ENCODE measurements around the gene ITGB5. TPM values are rescaled to one million over a fixed set of nuclear protein-coding genes. Genes with fewer than 3 reads are reported as not detected.

The ITGB5 gene
- total RNA-seq, 1 donor from 2014 or later: 138 TPM

- ATAC-seq: peak; percentile 88
- intact Hi-C loops (cut with DNase I): no loop called here
- peak; percentile 80 for DNase-seq (ENCODE audit: low spot score)
Observed at GRCh38 chr3:124780761-124781475, 106.2 kb downstream of the ITGB5 start.

- DNase-seq (ENCODE audit: low spot score): peak; percentile 85
Observed at GRCh38 chr3:124780356-124780755, 106.8 kb downstream of the ITGB5 start.

GRCh38 chr3:124779751-124780191 lies 107.4 kb downstream of the ITGB5 start:
- intact Hi-C loops (cut with DNase I): no loop called here
- peak; percentile 5 for ATAC-seq
- DNase-seq (ENCODE audit: low spot score): no peak

More at GRCh38 chr3:124780356-124780755, 106.8 kb downstream of the ITGB5 start:
- ATAC-seq: peak; percentile 93
- intact Hi-C loops (cut with DNase I): no loop called here

GRCh38 chr3:124779116-124779515 lies 108.0 kb downstream of the ITGB5 start:
- DNase-seq (ENCODE audit: low spot score) (no peak), ATAC-seq (no peak)
- intact Hi-C loops (cut with DNase I): no loop called here

GRCh38 chr3:124777762-124778470 lies 109.2 kb downstream of the ITGB5 start:
- intact Hi-C loops (cut with DNase I): no loop called here
- no peak for ATAC-seq
- DNase-seq (ENCODE audit: low spot score): no peak

GRCh38 chr3:124776856-124777255 lies 110.3 kb downstream of the ITGB5 start:
- intact Hi-C loops (cut with DNase I): no loop called here
- no peak for DNase-seq (ENCODE audit: low spot score)
- ATAC-seq: no peak

- ATAC-seq (no peak), DNase-seq (ENCODE audit: low spot score) (no peak)
- intact Hi-C loops (cut with DNase I): no loop called here
Observed at GRCh38 chr3:124775877-124776276, 111.3 kb downstream of the ITGB5 start.

- intact Hi-C loops (cut with DNase I): no loop called here
- DNase-seq (ENCODE audit: low spot score): no peak
- ATAC-seq: no peak
Observed at GRCh38 chr3:124774841-124775402, 112.2 kb downstream of the ITGB5 start.

- intact Hi-C loops (cut with DNase I): no loop called here
- DNase-seq (ENCODE audit: low spot score) (no peak), ATAC-seq (peak; percentile 34)
Observed at GRCh38 chr3:124774327-124774718, 112.8 kb downstream of the ITGB5 start.

GRCh38 chr3:124773351-124774326 lies 113.5 kb downstream of the ITGB5 start:
- ATAC-seq (no peak), DNase-seq (ENCODE audit: low spot score) (peak; percentile 56)
- intact Hi-C loops (cut with DNase I): no loop called here

- ATAC-seq (peak; percentile 75), DNase-seq (ENCODE audit: low spot score) (peak; percentile 66)
- intact Hi-C loops (cut with DNase I): no loop called here
Observed at GRCh38 chr3:124772081-124772831, 114.9 kb downstream of the ITGB5 start.

- DNase-seq (ENCODE audit: low spot score) (no peak), ATAC-seq (no peak)
- intact Hi-C loops (cut with DNase I): no loop called here
Observed at GRCh38 chr3:124771083-124771445, 116.1 kb downstream of the ITGB5 start.

- peak; percentile 4 for ATAC-seq
- intact Hi-C loops (cut with DNase I): no loop called here
- DNase-seq (ENCODE audit: low spot score): peak; percentile 68
Observed at GRCh38 chr3:124770336-124771082, 116.7 kb downstream of the ITGB5 start.

- DNase-seq (ENCODE audit: low spot score) (peak; percentile 45), ATAC-seq (no peak)
- intact Hi-C loops (cut with DNase I): no loop called here
Observed at GRCh38 chr3:124769462-124769861, 117.7 kb downstream of the ITGB5 start.

GRCh38 chr3:124768812-124769211 lies 118.4 kb downstream of the ITGB5 start:
- ATAC-seq (no peak), DNase-seq (ENCODE audit: low spot score) (peak; percentile 46)
- intact Hi-C loops (cut with DNase I): no loop called here

GRCh38 chr3:124767691-124768090 lies 119.5 kb downstream of the ITGB5 start:
- DNase-seq (ENCODE audit: low spot score) (peak; percentile 13), ATAC-seq (no peak)
- intact Hi-C loops (cut with DNase I): no loop called here

- ATAC-seq (no peak), DNase-seq (ENCODE audit: low spot score) (peak; percentile 28)
- intact Hi-C loops (cut with DNase I): no loop called here
Observed at GRCh38 chr3:124767264-124767663, 119.9 kb downstream of the ITGB5 start.

Measured in sciatic nerve (tissue), 2 donors.